Neural cell (in vitro differentiated cells): ENCODE data around the gene TNFAIP8.

Experiments used
- CTCF ChIP-seq: fragments of 450-650 bp; IDR thresholded peaks from 2 replicates; pipeline ENCODE4 v1.5.1; 2014; ENCODE audit warnings: antibody characterized with exemption, mild to moderate bottlenecking, moderate library complexity; ENCODE audit not compliant: poor library complexity, severe bottlenecking
- EP300 ChIP-seq: fragments of 450-650 bp; conservative IDR thresholded peaks from 2 replicates; pipeline ENCODE4 v1.6.1; 2014; ENCODE audit warnings: antibody characterized with exemption, mild to moderate bottlenecking, moderate library complexity; ENCODE audit not compliant: poor library complexity, severe bottlenecking
- POLR2AphosphoS5 ChIP-seq: IDR thresholded peaks from 2 replicates; pipeline ENCODE4 v1.6.1; 2012
- SMC3 ChIP-seq: fragments of 450-650 bp; conservative IDR thresholded peaks from 2 replicates; pipeline ENCODE4 v1.6.1; 2014; ENCODE audit warnings: antibody characterized with exemption, mild to moderate bottlenecking, moderate library complexity; ENCODE audit not compliant: poor library complexity
- TF ChIP-seq, protein P1 (sequence below): IDR thresholded peaks from 2 replicates; pipeline ENCODE4 v1.6.1; 2012; ENCODE audit warnings: borderline replicate concordance

DNA sequence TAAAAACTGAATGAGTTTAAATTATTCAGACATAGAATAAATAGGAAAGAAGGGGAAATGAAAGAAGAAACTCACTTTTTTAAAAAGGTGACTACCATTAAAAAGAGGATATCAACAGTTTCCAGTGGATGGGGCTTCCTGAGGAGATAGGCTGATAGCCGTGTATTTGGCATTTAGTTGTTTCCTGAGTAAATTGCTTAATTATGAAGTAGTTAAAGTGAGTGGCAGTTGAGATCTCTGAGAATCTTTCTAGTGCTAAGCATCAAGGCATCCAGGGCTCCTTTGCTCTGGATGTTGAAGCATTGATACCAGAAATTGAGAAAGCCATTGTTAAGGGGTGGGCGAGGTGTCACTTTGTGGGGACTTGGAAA is 2.7 kb downstream of the TNFAIP8 start:
- TF ChIP-seq SMC3 = no peak
- TF ChIP-seq CTCF = no peak
- TF ChIP-seq, protein P1, sequence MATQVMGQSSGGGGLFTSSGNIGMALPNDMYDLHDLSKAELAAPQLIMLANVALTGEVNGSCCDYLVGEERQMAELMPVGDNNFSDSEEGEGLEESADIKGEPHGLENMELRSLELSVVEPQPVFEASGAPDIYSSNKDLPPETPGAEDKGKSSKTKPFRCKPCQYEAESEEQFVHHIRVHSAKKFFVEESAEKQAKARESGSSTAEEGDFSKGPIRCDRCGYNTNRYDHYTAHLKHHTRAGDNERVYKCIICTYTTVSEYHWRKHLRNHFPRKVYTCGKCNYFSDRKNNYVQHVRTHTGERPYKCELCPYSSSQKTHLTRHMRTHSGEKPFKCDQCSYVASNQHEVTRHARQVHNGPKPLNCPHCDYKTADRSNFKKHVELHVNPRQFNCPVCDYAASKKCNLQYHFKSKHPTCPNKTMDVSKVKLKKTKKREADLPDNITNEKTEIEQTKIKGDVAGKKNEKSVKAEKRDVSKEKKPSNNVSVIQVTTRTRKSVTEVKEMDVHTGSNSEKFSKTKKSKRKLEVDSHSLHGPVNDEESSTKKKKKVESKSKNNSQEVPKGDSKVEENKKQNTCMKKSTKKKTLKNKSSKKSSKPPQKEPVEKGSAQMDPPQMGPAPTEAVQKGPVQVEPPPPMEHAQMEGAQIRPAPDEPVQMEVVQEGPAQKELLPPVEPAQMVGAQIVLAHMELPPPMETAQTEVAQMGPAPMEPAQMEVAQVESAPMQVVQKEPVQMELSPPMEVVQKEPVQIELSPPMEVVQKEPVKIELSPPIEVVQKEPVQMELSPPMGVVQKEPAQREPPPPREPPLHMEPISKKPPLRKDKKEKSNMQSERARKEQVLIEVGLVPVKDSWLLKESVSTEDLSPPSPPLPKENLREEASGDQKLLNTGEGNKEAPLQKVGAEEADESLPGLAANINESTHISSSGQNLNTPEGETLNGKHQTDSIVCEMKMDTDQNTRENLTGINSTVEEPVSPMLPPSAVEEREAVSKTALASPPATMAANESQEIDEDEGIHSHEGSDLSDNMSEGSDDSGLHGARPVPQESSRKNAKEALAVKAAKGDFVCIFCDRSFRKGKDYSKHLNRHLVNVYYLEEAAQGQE = no peak
- no peak for TF ChIP-seq POLR2AphosphoS5
- no peak for TF ChIP-seq EP300
